ENCODE measurements around the gene IFT122.

The IFT122 gene

DNA sequence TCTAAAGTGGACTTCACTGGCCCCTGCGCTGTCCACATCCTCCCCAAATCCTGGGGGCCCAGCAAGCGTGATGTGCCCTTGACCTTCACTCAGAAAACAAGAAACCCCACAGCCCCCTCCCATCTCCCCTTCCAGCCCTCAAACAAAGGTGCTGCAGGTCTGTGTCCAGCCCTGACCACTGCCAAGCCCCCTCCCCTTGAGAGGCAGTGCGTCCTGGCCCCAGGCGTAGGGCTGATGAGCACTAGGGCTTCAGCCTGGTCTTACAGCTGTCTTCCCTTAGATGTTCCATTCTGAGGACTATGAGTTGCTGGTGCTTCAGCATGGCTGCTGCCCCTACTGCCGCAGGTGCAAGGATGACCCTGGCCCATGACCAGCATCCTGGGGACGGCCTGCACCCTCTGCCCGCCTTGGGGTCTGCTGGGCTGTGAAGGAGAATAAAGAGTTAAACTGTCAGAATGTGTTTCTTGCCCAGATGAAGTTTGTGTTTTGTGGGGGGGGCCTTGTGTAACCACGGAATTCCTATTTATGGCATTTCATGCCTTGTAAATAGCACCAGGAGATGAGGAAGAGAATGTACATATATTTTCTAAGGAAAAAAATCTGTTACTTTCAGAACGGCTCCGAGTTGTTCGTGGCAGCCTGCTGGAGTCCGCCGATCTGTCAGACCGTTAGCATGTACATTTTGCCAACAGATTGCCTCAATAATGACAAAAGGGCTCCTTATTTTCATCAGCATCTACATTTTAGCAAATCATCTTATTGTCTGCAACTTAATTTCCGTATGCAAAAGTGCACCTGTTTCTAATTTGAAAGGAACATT lies 80.1 kb downstream of the IFT122 start:
- DNase-seq, result no peak

DNA sequence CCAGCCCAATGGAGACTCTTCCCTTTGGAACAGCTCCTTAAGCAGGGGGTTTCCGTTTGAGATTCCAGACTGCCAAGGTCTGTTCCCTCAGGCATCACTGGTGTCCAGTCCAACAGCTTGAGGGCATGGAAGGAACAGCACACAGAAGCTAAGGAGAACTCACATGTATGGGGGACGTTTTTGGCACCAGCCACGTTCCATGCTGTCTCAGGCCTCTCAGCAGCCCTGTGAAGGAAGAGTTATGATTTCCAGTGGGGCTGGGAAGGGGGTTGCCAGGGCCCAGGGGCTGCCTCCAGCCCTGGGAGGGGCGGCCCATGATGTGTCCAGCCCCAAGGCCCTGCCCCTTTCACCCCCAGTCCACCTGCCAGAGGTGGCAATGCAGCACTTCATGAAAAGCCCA lies 80.9 kb downstream of the IFT122 start:
- DNase-seq, result no peak

GRCh38 chr3:129521611-129522010 lies 81.6 kb downstream of the IFT122 start:
- DNase-seq, result no peak

DNA sequence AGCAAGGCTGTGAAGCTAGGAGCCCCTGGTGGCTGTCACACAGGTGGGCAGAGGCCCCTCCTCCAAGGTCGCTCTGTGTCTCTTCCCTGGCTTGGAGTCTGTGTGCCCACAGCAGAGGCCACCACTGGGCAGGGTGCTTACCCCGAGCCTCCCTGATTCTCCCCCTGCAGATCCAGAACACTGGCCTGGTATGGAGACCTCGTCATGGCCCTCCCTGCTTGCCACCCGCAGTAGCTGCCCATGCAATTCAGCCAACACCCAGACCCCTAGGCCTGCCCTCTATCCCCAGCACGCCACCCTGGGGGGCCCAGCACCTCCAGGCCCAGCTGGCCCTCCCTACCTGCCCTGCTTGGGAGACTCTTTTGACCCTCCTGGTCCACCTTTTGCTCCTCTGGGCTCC lies 82.9 kb downstream of the IFT122 start:
- DNase-seq, result no peak

GRCh38 chr3:129524081-129524480 lies 84.1 kb downstream of the IFT122 start:
- DNase-seq, result no peak

GRCh38 chr3:129525341-129525968 lies 85.4 kb downstream of the IFT122 start:
- no peak for DNase-seq

- peak; percentile 57 for DNase-seq
These were observed 86.3 kb downstream of the IFT122 start for GRCh38 chr3:129526121-129526900.

- no peak for DNase-seq
These were observed 87.2 kb downstream of the IFT122 start for GRCh38 chr3:129527262-129527661.

DNA sequence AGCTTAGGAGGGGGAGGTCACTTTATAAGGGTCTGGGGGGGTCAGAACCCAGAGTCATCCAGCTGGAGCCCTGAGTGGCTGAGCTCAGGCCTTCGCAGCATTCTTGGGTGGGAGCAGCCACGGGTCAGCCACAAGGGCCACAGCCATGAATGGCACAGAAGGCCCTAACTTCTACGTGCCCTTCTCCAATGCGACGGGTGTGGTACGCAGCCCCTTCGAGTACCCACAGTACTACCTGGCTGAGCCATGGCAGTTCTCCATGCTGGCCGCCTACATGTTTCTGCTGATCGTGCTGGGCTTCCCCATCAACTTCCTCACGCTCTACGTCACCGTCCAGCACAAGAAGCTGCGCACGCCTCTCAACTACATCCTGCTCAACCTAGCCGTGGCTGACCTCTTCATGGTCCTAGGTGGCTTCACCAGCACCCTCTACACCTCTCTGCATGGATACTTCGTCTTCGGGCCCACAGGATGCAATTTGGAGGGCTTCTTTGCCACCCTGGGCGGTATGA lies 88.6 kb downstream of the IFT122 start, which contains the start of gene RHO:
TSS of gene RHO (plus strand) at position 51 of the 512 bp plus-strand sequence. CDS start at position 146, 95 bp downstream.
- DNase-seq, result no peak

DNA sequence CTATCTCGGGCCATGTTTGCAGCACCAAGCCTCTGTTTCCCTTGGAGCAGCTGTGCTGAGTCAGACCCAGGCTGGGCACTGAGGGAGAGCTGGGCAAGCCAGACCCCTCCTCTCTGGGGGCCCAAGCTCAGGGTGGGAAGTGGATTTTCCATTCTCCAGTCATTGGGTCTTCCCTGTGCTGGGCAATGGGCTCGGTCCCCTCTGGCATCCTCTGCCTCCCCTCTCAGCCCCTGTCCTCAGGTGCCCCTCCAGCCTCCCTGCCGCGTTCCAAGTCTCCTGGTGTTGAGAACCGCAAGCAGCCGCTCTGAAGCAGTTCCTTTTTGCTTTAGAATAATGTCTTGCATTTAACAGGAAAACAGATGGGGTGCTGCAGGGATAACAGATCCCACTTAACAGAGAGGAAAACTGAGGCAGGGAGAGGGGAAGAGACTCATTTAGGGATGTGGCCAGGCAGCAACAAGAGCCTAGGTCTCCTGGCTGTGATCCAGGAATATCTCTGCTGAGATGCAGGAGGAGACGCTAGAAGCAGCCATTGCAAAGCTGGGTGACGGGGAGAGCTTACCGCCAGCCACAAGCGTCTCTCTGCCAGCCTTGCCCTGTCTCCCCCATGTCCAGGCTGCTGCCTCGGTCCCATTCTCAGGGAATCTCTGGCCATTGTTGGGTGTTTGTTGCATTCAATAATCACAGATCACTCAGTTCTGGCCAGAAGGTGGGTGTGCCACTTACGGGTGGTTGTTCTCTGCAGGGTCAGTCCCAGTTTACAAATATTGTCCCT lies 89.6 kb downstream of the IFT122 start:
- DNase-seq, result no peak

- no peak for DNase-seq
These were observed 90.3 kb downstream of the IFT122 start for GRCh38 chr3:129530251-129530791.

- DNase-seq, result no peak
These were observed 90.8 kb downstream of the IFT122 start for GRCh38 chr3:129530821-129531220.

DNA sequence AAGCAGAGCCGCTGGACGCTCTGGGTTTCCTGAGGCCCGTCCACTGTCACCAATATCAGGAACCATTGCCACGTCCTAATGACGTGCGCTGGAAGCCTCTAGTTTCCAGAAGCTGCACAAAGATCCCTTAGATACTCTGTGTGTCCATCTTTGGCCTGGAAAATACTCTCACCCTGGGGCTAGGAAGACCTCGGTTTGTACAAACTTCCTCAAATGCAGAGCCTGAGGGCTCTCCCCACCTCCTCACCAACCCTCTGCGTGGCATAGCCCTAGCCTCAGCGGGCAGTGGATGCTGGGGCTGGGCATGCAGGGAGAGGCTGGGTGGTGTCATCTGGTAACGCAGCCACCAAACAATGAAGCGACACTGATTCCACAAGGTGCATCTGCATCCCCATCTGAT lies 91.7 kb downstream of the IFT122 start:
- no peak for DNase-seq

DNA sequence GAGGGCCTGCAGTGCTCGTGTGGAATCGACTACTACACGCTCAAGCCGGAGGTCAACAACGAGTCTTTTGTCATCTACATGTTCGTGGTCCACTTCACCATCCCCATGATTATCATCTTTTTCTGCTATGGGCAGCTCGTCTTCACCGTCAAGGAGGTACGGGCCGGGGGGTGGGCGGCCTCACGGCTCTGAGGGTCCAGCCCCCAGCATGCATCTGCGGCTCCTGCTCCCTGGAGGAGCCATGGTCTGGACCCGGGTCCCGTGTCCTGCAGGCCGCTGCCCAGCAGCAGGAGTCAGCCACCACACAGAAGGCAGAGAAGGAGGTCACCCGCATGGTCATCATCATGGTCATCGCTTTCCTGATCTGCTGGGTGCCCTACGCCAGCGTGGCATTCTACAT lies 92.2 kb downstream of the IFT122 start:
- DNase-seq, result no peak

DNA sequence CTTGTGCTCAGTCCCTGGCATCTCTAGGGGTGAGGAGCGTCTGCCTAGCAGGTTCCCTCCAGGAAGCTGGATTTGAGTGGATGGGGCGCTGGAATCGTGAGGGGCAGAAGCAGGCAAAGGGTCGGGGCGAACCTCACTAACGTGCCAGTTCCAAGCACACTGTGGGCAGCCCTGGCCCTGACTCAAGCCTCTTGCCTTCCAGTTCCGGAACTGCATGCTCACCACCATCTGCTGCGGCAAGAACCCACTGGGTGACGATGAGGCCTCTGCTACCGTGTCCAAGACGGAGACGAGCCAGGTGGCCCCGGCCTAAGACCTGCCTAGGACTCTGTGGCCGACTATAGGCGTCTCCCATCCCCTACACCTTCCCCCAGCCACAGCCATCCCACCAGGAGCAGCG lies 93.4 kb downstream of the IFT122 start:
- no peak for DNase-seq

DNA sequence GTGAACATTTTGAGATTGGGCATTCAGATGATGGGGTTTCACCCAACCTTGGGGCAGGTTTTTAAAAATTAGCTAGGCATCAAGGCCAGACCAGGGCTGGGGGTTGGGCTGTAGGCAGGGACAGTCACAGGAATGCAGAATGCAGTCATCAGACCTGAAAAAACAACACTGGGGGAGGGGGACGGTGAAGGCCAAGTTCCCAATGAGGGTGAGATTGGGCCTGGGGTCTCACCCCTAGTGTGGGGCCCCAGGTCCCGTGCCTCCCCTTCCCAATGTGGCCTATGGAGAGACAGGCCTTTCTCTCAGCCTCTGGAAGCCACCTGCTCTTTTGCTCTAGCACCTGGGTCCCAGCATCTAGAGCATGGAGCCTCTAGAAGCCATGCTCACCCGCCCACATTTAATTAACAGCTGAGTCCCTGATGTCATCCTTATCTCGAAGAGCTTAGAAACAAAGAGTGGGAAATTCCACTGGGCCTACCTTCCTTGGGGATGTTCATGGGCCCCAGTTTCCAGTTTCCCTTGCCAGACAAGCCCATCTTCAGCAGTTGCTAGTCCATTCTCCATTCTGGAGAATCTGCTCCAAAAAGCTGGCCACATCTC lies 94.5 kb downstream of the IFT122 start:
- DNase-seq, result no peak

- no peak for DNase-seq
These were observed 95.1 kb downstream of the IFT122 start for GRCh38 chr3:129535075-129535474.

DNA sequence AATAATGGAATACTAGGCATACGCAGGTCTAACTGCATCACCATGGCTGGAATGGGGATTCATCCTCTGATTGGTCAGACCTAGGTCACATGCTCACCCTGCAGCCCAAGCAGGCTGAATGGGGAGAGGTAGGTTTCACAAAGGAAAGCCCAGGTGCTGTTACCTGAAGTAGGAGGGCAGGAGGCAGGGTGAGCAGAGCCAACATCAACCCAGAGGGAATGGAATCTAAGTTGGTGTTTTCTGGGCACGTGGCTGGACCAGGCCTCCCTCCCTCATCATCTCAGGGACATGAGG lies 96.3 kb downstream of the IFT122 start:
- DNase-seq, result no peak

GRCh38 chr3:129536804-129537203 lies 96.8 kb downstream of the IFT122 start:
- DNase-seq, result no peak

- no peak for DNase-seq
These were observed 99.2 kb downstream of the IFT122 start for GRCh38 chr3:129539206-129539605.

- DNase-seq, result no peak
These were observed 100.9 kb downstream of the IFT122 start for GRCh38 chr3:129540776-129541516.
